GM12891 (cell line): ENCODE data around the gene FCRL1.

ENCODE experiments used
- POLR2A ChIP-seq: IDR thresholded peaks from 2 replicates; pipeline ENCODE4 v1.6.1; 2011; ENCODE audit warnings: low read depth, low read length, control low read depth
- POLR2AphosphoS5 ChIP-seq: IDR thresholded peaks from 2 replicates; pipeline ENCODE4 v1.6.1; 2011; ENCODE audit warnings: low read depth, low read length, control low read depth

DNA sequence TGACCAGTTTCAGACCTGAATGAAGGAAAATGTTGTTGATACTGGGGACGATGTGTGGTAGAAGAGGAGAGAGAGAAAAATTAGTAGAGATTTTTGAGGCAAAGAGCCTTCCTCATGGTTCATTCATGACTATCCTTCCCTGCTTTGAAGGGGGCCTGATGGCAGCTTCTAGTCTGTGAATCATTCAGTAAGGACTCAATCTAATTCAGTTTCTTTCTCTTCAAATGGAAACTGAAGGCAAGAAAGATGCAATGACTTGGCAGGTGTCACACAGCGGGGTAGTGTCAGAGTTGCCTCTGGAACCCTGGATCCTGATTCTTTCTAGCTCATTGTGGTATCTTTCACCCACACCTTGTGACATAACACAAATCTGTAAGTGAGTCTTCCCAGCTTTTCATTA is 36.6 kb upstream of the FCRL1 start:
- TF ChIP-seq POLR2A (no peak), POLR2AphosphoS5 (no peak)
